Spinal cord (tissue), 10 donors: ENCODE data around the gene DBNDD1. TPM values are rescaled to one million over a fixed set of nuclear protein-coding genes. Genes with fewer than 3 reads are reported as not detected.
"Not testable (repeated sequence)": the region's sequence is repeated elsewhere in the genome, so short reads cannot be mapped to it uniquely, and the experiment has no call there.

ENCODE experiments used
- DNase-seq, 6 donors: peaks; one replicate each; pipeline versions ENCODE4 v3.0.0 to v3.0.0-alpha.2; 2013 to 2015; ENCODE audit warnings: low spot score in 6 of 6, low read depth in 4 of 6
- H3K27ac ChIP-seq: one replicate; pipeline ENCODE4 v1.5.1; 2013; ENCODE audit warnings: low read depth, low read length, control low read depth
- H3K27me3 ChIP-seq: one replicate; pipeline ENCODE4 v1.6.1; 2013; ENCODE audit warnings: low read length; ENCODE audit not compliant: control insufficient read depth, insufficient read depth
- H3K36me3 ChIP-seq: one replicate; pipeline ENCODE4 v1.6.1; 2013; ENCODE audit warnings: low read length; ENCODE audit not compliant: control insufficient read depth, insufficient read depth
- H3K4me1 ChIP-seq: one replicate; pipeline ENCODE4 v1.6.1; 2013; ENCODE audit warnings: low read length; ENCODE audit not compliant: control insufficient read depth, insufficient read depth
- H3K4me3 ChIP-seq: one replicate; pipeline ENCODE4 v1.5.1; 2013; ENCODE audit warnings: low read depth, low read length, control low read depth
- H3K9me3 ChIP-seq: one replicate; pipeline ENCODE4 v1.6.1; 2013; ENCODE audit warnings: low read length; ENCODE audit not compliant: control insufficient read depth, insufficient read depth
- WGBS: methylation state at CpG from one replicate; pipeline ENCODE4 v1.1.5; 2013; ENCODE audit warnings: missing lambda C conversion rate; ENCODE audit not compliant: insufficient coverage; 5-methylcytosine and 5-hydroxymethylcytosine counted together
- polyA plus RNA-seq, 2 donors: library from polyadenylated mRNA; unstranded; fragments of 120-200 nt; gene quantifications; one replicate each; pipeline ENCODE4 v1.2.1, GENCODE V29; 2013; ENCODE audit not compliant: insufficient read length in 2 of 2
- total RNA-seq, 2 donors: library from RNA; depleted of rRNA in 1 of 2; stranded (reverse); fragments of 120-200 nt in 1 of 2; fragments of >200 nt in 1 of 2; gene quantifications; one replicate each; pipeline versions ENCODE4 v1.2.3 to v1.2.4, GENCODE V29; 2013 to 2014
- donor health status: healthy.

The DBNDD1 gene
- total and polyA plus RNA-seq, 4 donors: 6.0 to 59.5 (median 29.8) TPM

- H3K4me1 ChIP-seq, H3K9me3 ChIP-seq, H3K4me3 ChIP-seq, H3K27me3 ChIP-seq, DNase-seq, H3K27ac ChIP-seq: not testable (repeated sequence)
- 93% methylated on average over 8 of the region's 8 CpGs for WGBS
- peaks cover 87% of the 10 kb centered on the region for H3K36me3 ChIP-seq
Measured at GRCh38 chr16:89994721-89995474, 24.4 kb downstream of the DBNDD1 start.

GRCh38 chr16:89994389-89994720 lies 24.9 kb downstream of the DBNDD1 start:
- Histone ChIP-seq H3K27me3 (no peaks in the 10 kb centered on the region), H3K4me3 (no peak overlapping the region), H3K27ac (no peak overlapping the region), H3K9me3 (no peaks in the 10 kb centered on the region), H3K36me3 (peaks cover 84% of the 10 kb centered on the region), H3K4me1 (no peaks in the 10 kb centered on the region)
- WGBS: 82% methylated on average over 6 of the region's 7 CpGs
- DNase-seq: no peak

GRCh38 chr16:89993971-89994370 lies 25.3 kb downstream of the DBNDD1 start:
- peaks cover 84% of the 10 kb centered on the region for H3K36me3 ChIP-seq
- 78% methylated on average over 6 of the region's 7 CpGs for WGBS

GRCh38 chr16:89993377-89993776 lies 25.9 kb downstream of the DBNDD1 start:
- Histone ChIP-seq H3K4me1 (no peaks in the 10 kb centered on the region), H3K27me3 (no peaks in the 10 kb centered on the region), H3K9me3 (no peaks in the 10 kb centered on the region), H3K27ac (no peak overlapping the region), H3K4me3 (no peak overlapping the region), H3K36me3 (peaks cover 81% of the 10 kb centered on the region)
- DNase-seq: no peak
- WGBS: 100% methylated on average over 1 of the region's 4 CpGs

More at GRCh38 chr16:89993971-89994370, 25.3 kb downstream of the DBNDD1 start:
- no peaks in the 10 kb centered on the region for H3K27me3 ChIP-seq
- no peaks in the 10 kb centered on the region for H3K4me1 ChIP-seq
- no peak overlapping the region for H3K27ac ChIP-seq
- no peaks in the 10 kb centered on the region for H3K9me3 ChIP-seq
- peak in 1 of 6 donors; percentile 9 for DNase-seq
- H3K4me3 ChIP-seq: no peak overlapping the region

GRCh38 chr16:89990799-89991198 lies 28.5 kb downstream of the DBNDD1 start:
- 93% methylated on average over 7 of the region's 7 CpGs for WGBS
- H3K27ac ChIP-seq: no peak overlapping the region
- peaks cover 82% of the 10 kb centered on the region for H3K36me3 ChIP-seq
- DNase-seq: no peak
- no peak overlapping the region for H3K4me3 ChIP-seq
- H3K9me3 ChIP-seq: no peaks in the 10 kb centered on the region
- no peaks in the 10 kb centered on the region for H3K27me3 ChIP-seq
- H3K4me1 ChIP-seq: no peaks in the 10 kb centered on the region

- 91% methylated on average over 10 of the region's 11 CpGs for WGBS
- Histone ChIP-seq H3K4me1 (no peaks in the 10 kb centered on the region), H3K4me3 (no peak overlapping the region), H3K9me3 (no peaks in the 10 kb centered on the region), H3K27ac (no peak overlapping the region), H3K27me3 (no peaks in the 10 kb centered on the region), H3K36me3 (peaks cover 81% of the 10 kb centered on the region)
- DNase-seq: no peak
Measured at GRCh38 chr16:89988951-89989350, 30.3 kb downstream of the DBNDD1 start.

GRCh38 chr16:89987169-89987568 lies 32.1 kb downstream of the DBNDD1 start:
- DNase-seq: no peak
- WGBS: 100% methylated on average over 5 of the region's 7 CpGs
- H3K27ac ChIP-seq: no peak overlapping the region
- H3K9me3 ChIP-seq: no peaks in the 10 kb centered on the region
- no peaks in the 10 kb centered on the region for H3K27me3 ChIP-seq
- H3K4me1 ChIP-seq: no peaks in the 10 kb centered on the region
- peaks cover 81% of the 10 kb centered on the region for H3K36me3 ChIP-seq
- no peak overlapping the region for H3K4me3 ChIP-seq

- Histone ChIP-seq H3K4me1 (no peaks in the 10 kb centered on the region), H3K27me3 (no peaks in the 10 kb centered on the region), H3K27ac (no peak overlapping the region), H3K36me3 (peaks cover 81% of the 10 kb centered on the region), H3K4me3 (no peak overlapping the region), H3K9me3 (no peaks in the 10 kb centered on the region)
- WGBS: 96% methylated on average over 13 of the region's 13 CpGs
- no peak for DNase-seq
Measured at GRCh38 chr16:89986600-89986999, 32.7 kb downstream of the DBNDD1 start.

GRCh38 chr16:89985219-89985618 lies 34.0 kb downstream of the DBNDD1 start:
- 92% methylated on average over 7 of the region's 10 CpGs for WGBS
- Histone ChIP-seq H3K9me3 (no peaks in the 10 kb centered on the region), H3K27me3 (no peaks in the 10 kb centered on the region), H3K27ac (no peak overlapping the region), H3K4me1 (no peaks in the 10 kb centered on the region), H3K36me3 (peaks cover 79% of the 10 kb centered on the region), H3K4me3 (no peak overlapping the region)
- DNase-seq: no peak

GRCh38 chr16:89984216-89984615 lies 35.0 kb downstream of the DBNDD1 start:
- no peaks in the 10 kb centered on the region for H3K4me1 ChIP-seq
- peaks cover 81% of the 10 kb centered on the region for H3K36me3 ChIP-seq
- DNase-seq: no peak
- no peak overlapping the region for H3K27ac ChIP-seq
- no peaks in the 10 kb centered on the region for H3K9me3 ChIP-seq
- H3K4me3 ChIP-seq: no peak overlapping the region
- no peaks in the 10 kb centered on the region for H3K27me3 ChIP-seq
- 100% methylated on average over 3 of the region's 7 CpGs for WGBS
